LNCaP clone FGC (cell line): ENCODE measurements around the gene SPSB1.

Experiments
- DNase-seq: peaks from one replicate; pipeline ENCODE4 v3.0.0-alpha.2; 2011; ENCODE audit warnings: low read depth
- H3K4me3 ChIP-seq: 2 replicates; pipeline ENCODE4 v1.5.1; 2011; ENCODE audit warnings: mild to moderate bottlenecking, low read depth, low read length, control low read depth
- TF ChIP-seq, protein P1 (sequence below): IDR thresholded peaks from 2 replicates; pipeline ENCODE4 v1.5.1; 2012; ENCODE audit warnings: mild to moderate bottlenecking; ENCODE audit not compliant: control insufficient read depth, insufficient read depth; ENCODE audit errors: extremely low read depth

Gene SPSB1

DNA sequence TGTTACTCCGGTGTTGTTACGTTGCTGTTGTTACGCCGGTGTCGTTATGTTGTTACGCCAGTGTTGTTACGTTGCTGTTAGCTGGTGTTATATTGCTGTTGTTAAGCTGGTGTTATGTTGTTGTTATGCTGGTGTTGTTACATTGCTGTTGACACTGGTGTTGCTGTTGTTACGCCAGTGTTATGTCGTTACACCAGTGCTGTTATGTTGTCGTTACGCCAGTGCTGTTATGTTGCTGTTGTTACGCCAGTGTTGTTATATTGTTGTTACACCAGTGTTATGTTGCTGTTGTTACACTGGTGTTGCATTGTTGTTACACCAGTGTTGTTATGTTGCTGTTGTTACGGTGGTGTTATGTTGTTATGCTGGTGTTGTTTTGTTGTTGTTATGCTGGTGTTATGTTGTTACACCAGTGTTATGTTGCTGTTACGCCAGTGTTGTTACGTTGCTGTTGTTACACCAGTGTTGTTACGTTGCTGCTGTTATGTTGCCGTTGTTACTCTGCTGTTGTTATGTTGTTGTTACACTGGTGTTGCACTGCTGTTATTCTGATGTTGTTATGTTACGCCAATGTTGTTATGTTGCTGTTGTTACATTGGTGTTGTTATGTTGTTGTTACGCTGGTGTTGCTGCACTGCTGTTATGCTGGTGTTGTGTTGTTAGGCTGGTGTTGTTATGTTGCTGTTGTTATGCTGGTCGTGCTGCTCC, 32.5 kb upstream of the SPSB1 start:
- TF ChIP-seq, protein P1, sequence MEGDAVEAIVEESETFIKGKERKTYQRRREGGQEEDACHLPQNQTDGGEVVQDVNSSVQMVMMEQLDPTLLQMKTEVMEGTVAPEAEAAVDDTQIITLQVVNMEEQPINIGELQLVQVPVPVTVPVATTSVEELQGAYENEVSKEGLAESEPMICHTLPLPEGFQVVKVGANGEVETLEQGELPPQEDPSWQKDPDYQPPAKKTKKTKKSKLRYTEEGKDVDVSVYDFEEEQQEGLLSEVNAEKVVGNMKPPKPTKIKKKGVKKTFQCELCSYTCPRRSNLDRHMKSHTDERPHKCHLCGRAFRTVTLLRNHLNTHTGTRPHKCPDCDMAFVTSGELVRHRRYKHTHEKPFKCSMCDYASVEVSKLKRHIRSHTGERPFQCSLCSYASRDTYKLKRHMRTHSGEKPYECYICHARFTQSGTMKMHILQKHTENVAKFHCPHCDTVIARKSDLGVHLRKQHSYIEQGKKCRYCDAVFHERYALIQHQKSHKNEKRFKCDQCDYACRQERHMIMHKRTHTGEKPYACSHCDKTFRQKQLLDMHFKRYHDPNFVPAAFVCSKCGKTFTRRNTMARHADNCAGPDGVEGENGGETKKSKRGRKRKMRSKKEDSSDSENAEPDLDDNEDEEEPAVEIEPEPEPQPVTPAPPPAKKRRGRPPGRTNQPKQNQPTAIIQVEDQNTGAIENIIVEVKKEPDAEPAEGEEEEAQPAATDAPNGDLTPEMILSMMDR, result no peak
- no peak overlapping the region for H3K4me3 ChIP-seq
- DNase-seq, result no peak

DNA sequence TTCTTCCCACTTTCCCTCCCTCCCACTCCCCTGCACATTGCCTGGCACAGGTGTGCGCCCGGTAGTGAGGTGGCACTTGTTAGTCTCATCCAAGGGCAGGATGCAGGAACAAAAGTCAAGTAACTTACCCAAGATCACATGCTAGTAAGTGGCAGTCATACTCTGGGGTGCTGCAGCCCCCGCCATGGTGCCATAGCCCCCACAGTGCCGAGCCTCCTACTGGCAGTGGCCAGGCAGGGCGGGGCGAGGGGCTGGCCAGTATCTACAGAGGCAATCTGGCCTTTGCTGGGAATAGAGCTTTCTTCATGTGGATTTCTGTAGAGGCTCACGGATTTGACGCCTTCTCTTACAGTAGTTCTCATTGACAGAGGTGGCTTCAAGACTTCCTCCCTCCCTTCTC, 31.2 kb upstream of the SPSB1 start:
- TF ChIP-seq, protein P1, result no peak
- DNase-seq, result no peak
- H3K4me3 ChIP-seq, result no peak overlapping the region

DNA sequence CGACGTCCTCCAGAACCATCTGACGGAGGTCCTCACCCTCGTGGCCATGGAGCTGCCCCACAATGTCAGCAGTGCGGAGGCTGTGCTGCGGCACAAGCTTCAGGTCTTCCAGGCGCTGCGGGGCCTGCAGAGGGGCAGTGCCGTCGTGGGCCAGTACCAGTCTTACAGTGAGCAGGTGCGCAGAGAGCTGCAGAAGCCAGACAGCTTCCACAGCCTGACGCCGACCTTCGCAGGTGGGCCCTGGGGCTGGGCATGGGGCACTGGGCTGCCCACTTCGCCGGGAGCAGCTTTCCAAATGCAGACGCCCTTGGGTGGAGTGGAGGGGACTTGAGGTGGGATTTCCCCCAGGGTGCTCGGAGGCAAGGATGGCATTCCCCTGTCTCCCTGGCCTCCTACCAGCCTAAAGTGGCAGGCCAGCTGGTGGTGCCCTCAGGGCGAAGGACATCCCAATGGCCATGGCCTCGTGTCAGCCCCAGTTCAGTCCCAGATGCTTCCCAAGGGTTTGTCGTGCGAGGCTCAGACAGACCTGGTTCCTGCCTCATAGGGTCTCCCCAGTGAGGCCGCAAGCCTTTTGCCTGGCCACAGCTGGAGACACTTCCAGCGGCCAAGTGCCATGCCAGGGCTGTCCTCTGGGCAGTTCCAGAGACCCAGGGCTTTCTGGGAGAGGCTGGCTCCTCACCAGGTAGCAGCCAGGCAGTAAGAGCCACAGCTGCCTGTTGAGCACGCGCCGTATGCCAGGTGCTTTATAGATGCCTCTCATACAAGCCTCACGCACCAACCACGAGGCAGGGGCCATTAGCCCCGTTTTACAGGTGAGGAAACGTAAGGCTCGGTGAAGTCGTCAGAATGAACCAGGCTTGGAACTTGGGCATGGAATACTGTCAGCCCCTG, 30.4 kb upstream of the SPSB1 start:
- TF ChIP-seq, protein P1, result no peak
- no peak for DNase-seq
- no peak overlapping the region for H3K4me3 ChIP-seq

DNA sequence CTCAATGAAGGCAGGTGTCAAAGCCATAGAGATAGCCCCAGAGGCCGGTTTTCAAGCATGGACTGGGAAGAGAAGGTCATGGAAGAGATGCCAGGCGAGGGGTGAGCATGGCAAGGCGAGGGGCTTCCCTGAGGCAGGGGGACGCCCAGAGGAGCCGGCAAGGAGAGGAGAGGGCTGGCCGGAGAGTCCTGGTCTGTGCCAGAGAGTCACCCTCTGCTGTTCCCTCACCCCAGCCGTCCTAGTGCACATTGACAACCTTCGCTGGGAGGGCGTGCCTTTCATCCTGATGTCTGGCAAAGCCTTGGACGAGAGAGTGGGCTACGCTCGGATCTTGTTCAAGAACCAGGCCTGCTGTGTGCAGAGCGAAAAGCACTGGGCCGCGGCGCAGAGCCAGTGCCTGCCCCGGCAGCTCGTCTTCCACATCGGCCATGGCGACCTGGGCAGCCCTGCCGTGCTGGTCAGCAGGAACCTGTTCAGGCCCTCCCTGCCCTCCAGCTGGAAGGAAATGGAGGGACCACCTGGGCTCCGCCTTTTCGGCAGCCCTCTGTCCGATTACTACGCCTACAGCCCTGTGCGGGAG, 29.3 kb upstream of the SPSB1 start:
- TF ChIP-seq, protein P1, result no peak
- no peak for DNase-seq
- H3K4me3 ChIP-seq, result no peak overlapping the region

DNA sequence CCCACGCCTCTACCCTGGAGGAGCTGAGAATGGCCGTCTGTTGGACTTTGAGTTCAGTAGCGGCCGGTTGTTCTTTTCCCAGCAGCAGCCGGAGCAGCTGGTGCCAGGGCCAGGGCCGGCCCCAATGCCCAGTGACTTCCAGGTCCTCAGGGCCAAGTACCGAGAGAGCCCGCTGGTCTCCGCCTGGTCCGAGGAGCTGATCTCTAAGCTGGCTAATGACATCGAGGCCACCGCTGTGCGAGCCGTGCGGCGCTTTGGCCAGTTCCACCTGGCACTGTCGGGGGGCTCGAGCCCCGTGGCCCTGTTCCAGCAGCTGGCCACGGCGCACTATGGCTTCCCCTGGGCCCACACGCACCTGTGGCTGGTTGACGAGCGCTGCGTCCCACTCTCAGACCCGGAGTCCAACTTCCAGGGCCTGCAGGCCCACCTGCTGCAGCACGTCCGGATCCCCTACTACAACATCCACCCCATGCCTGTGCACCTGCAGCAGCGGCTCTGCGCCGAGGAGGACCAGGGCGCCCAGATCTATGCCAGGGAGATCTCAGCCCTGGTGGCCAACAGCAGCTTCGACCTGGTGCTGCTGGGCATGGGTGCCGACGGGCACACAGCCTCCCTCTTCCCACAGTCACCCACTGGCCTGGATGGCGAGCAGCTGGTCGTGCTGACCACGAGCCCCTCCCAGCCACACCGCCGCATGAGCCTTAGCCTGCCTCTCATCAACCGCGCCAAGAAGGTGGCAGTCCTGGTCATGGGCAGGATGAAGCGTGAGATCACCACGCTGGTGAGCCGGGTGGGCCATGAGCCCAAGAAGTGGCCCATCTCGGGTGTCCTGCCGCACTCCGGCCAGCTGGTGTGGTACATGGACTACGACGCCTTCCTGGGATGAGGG, 28.5 kb upstream of the SPSB1 start:
- no peak overlapping the region for H3K4me3 ChIP-seq
- DNase-seq, result no peak
- TF ChIP-seq, protein P1, result no peak

DNA sequence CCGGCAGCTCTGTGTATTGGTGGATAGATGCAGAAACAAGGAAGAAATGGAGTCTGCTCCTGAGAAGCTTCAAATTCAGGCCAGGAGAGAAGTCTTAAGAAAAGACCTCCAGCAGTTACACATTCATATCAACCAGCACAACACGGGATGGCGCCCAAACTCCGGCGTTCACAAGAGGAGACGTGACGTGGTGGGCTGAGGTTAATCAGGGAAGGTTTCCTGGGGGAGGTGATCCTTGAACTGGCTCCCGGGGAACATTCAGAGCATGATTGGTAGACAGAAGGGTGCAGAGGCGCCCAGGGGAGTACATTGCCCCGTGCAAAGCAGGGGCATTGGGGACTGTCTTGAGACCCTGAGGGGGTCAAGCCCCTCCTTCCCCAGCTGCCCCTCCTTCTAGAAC, 27.7 kb upstream of the SPSB1 start:
- no peak overlapping the region for H3K4me3 ChIP-seq
- no peak for DNase-seq
- TF ChIP-seq, protein P1, result no peak
